ENCODE results near the gene STARD3NL. TPM values are rescaled to one million over a fixed set of nuclear protein-coding genes. Genes with fewer than 3 reads are reported as not detected.
A peak's percentile ranks its signal among the peaks of the same experiment; 100 is the strongest.

STARD3NL gene
- total RNA-seq, result 10 to 100 TPM; 28.0 to 28.8 TPM

- H3K27ac Mint-ChIP-seq, result peak within 1 kb of the TSS; percentile 91
- POLR2A ChIA-PET, result interaction anchor here (1.0 kb wide), 1 partner anchor 24 kb away, joined by 3 read pairs; no protein-coding TSS in a partner anchor
- CTCF ChIA-PET, result interaction anchor here (0.8 to 2.0 kb wide), 8 partner anchors 9 to 190 kb away, joined by 3 to 15 read pairs (median 4); no protein-coding TSS in a partner anchor
- no peaks in the 10 kb centered on the region for H3K27me3 Mint-ChIP-seq
- H3K9me3 Mint-ChIP-seq, result no peaks in the 10 kb centered on the region
- TF ChIP-seq, protein P1, sequence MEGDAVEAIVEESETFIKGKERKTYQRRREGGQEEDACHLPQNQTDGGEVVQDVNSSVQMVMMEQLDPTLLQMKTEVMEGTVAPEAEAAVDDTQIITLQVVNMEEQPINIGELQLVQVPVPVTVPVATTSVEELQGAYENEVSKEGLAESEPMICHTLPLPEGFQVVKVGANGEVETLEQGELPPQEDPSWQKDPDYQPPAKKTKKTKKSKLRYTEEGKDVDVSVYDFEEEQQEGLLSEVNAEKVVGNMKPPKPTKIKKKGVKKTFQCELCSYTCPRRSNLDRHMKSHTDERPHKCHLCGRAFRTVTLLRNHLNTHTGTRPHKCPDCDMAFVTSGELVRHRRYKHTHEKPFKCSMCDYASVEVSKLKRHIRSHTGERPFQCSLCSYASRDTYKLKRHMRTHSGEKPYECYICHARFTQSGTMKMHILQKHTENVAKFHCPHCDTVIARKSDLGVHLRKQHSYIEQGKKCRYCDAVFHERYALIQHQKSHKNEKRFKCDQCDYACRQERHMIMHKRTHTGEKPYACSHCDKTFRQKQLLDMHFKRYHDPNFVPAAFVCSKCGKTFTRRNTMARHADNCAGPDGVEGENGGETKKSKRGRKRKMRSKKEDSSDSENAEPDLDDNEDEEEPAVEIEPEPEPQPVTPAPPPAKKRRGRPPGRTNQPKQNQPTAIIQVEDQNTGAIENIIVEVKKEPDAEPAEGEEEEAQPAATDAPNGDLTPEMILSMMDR (IDR thresholded peaks at IDR 0.05), result no peak
- no peaks in the 10 kb centered on the region for H3K36me3 Mint-ChIP-seq (ENCODE audit: low read depth)
- H3K4me3 Mint-ChIP-seq, result peak within 1 kb of the TSS; percentile 83
- DNase-seq, result peak; percentile 94
- peak; percentile 98 for ATAC-seq
- peaks cover 32% of the 10 kb centered on the region for H3K4me1 Mint-ChIP-seq (ENCODE audit: low read depth)
- intact Hi-C loops (cut with micrococcal nuclease), result no loop called here
Measured at GRCh38 chr7:38178004-38178694, at the start of gene STARD3NL. Gene STARD3NL, plus strand, starts transcription at chr7:38178245. Its CDS starts 29,260 bp downstream, at chr7:38207505.

DNA sequence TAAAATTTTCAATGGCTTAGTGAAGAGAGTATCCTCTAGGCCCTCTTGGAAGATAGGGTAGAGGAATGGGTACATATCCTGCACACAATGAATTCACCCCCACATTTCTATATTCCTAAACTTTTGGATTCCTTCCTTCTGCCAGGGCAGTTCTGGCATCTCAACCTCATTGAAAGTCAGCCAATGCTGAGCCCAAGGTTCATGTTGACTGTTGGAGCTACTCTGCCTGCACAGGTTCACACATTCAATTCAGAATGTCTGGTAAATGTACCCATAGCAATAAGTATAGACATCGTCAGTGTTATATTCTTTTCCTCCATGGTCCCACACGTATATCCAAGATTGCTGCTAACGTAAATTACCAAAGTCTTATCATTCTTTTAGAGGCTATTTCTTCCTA is 48.9 kb upstream of the STARD3NL start:
- intact Hi-C loops (cut with micrococcal nuclease), result no loop called here
- TF ChIP-seq, protein P1 (IDR thresholded peaks at IDR 0.05), result no peak
- H3K4me1 Mint-ChIP-seq (ENCODE audit: low read depth), result peaks cover 9% of the 10 kb centered on the region
- peaks cover 7% of the 10 kb centered on the region for H3K27me3 Mint-ChIP-seq
- no peak overlapping the region for H3K27ac Mint-ChIP-seq
- ChIA-PET CTCF (interaction anchor here (0.9 kb wide), 1 partner anchor 14 kb away, joined by 3 read pairs; no protein-coding TSS in a partner anchor), POLR2A (no interaction called here)
- ATAC-seq (no peak), DNase-seq (no peak)
- H3K36me3 Mint-ChIP-seq (ENCODE audit: low read depth), result no peaks in the 10 kb centered on the region
- no peaks in the 10 kb centered on the region for H3K9me3 Mint-ChIP-seq
- no peak overlapping the region for H3K4me3 Mint-ChIP-seq

DNA sequence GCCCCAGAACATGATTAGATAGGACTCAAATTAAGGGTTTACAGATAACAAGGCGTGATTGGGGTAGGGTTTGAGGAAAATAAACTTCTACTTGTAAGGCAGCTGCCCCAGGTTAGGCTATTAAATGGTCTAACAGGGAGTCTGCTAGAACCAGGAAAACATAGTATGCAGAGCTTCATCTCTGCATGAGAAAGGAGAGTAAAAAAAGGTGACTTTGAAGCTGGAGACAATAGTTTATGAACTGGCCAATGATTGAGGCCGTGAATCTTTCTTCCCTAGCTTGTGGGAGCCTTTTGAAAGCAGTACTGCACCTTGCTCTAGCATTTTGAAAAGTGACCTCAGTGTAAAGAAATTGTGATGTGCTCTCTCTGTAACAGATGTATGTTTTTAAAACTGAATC is 48.5 kb upstream of the STARD3NL start:
- Mint-ChIP-seq H3K36me3 (ENCODE audit: low read depth) (no peaks in the 10 kb centered on the region), H3K4me1 (ENCODE audit: low read depth) (peaks cover 9% of the 10 kb centered on the region), H3K4me3 (no peak overlapping the region), H3K27ac (no peak overlapping the region), H3K9me3 (no peaks in the 10 kb centered on the region), H3K27me3 (peaks cover 7% of the 10 kb centered on the region)
- intact Hi-C loops (cut with micrococcal nuclease), result no loop called here
- POLR2A ChIA-PET, result no interaction called here
- CTCF ChIA-PET, result interaction anchor here (0.9 kb wide), 1 partner anchor 13 kb away, joined by 3 read pairs; no protein-coding TSS in a partner anchor
- TF ChIP-seq, protein P1 (IDR thresholded peaks at IDR 0.05), result no peak
- ATAC-seq (no peak), DNase-seq (no peak)

- ChIA-PET POLR2A (no interaction called here), CTCF (no interaction called here)
- H3K36me3 Mint-ChIP-seq (ENCODE audit: low read depth), result no peaks in the 10 kb centered on the region
- H3K4me3 Mint-ChIP-seq, result no peak overlapping the region
- intact Hi-C loops (cut with micrococcal nuclease), result no loop called here
- TF ChIP-seq, protein P1 (IDR thresholded peaks at IDR 0.05), result no peak
- no peak for ATAC-seq
- no peaks in the 10 kb centered on the region for H3K4me1 Mint-ChIP-seq (ENCODE audit: low read depth)
- H3K9me3 Mint-ChIP-seq, result no peaks in the 10 kb centered on the region
- DNase-seq, result no peak
- peaks cover 12% of the 10 kb centered on the region for H3K27me3 Mint-ChIP-seq
- H3K27ac Mint-ChIP-seq, result no peak overlapping the region
Measured at GRCh38 chr7:38138171-38138570, 39.9 kb upstream of the STARD3NL start.

DNA sequence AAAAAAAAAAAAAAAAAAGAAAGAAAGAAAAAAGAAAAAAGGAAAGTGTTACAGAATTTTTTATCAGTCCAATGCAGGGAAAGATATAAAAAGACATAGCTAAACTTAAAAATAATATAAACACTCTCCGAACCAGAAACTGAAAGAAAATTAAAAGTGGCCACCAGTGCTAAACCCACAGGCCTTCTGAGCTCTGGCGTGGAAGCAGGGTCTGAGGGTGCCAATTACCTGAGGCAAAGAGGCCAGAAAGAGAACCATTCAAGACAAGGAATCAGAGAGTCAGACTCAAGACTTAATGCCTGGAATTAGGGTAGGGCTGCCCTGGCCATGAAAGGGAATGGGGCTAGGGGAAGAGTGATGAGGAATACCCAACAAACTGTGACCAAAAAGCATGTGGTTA is 36.9 kb upstream of the STARD3NL start:
- DNase-seq, result no peak
- POLR2A ChIA-PET, result no interaction called here
- no peak for ATAC-seq
- no peak overlapping the region for H3K4me3 Mint-ChIP-seq
- no peaks in the 10 kb centered on the region for H3K9me3 Mint-ChIP-seq
- no peaks in the 10 kb centered on the region for H3K36me3 Mint-ChIP-seq (ENCODE audit: low read depth)
- intact Hi-C loops (cut with micrococcal nuclease), result no loop called here
- CTCF ChIA-PET, result interaction anchor here (1.0 to 1.2 kb wide), 2 partner anchors 33 to 75 kb away, joined by 3 to 4 read pairs; no protein-coding TSS in a partner anchor
- H3K4me1 Mint-ChIP-seq (ENCODE audit: low read depth), result no peaks in the 10 kb centered on the region
- no peak overlapping the region for H3K27ac Mint-ChIP-seq
- TF ChIP-seq, protein P1 (IDR thresholded peaks at IDR 0.05), result no peak
- peaks cover 3% of the 10 kb centered on the region for H3K27me3 Mint-ChIP-seq
